ENCODE results near the gene STPG3.

Gene STPG3

DNA sequence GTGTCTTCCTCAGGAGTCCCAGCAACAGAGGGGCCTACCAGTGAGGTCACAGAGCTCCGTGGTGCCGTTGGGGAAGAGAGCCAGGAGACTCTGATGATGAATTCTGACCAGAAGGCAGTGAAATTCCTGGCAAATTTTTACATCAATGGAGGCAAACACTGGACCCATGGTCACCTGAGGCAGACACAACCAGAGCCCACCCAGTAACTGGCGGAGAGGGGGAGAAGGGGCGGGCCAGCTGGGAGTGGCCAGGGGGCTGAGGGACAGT lies at the start of gene STPG3:
Gene STPG3, plus strand, starts transcription at position 93 of the 268 bp plus-strand sequence. Its CDS starts 1 bp downstream, at position 94.
- DNase-seq: no peak

- DNase-seq: no peak
These were observed 48.1 kb upstream of the STPG3 start for GRCh38 chr9:137202966-137203365.

GRCh38 chr9:137204731-137205125 lies 46.4 kb upstream of the STPG3 start:
- no peak for DNase-seq

GRCh38 chr9:137205126-137206069 lies 45.7 kb upstream of the STPG3 start, which contains the start of the genes NDOR1 and TMEM203:
TSS of gene NDOR1 (plus strand) at chr9:137205700. CDS start at chr9:137205778, 78 bp downstream.
TSS of gene TMEM203 (minus strand) at chr9:137205648. CDS start at chr9:137205414, 234 bp downstream.
- DNase-seq: peak; percentile 87 to 93

DNA sequence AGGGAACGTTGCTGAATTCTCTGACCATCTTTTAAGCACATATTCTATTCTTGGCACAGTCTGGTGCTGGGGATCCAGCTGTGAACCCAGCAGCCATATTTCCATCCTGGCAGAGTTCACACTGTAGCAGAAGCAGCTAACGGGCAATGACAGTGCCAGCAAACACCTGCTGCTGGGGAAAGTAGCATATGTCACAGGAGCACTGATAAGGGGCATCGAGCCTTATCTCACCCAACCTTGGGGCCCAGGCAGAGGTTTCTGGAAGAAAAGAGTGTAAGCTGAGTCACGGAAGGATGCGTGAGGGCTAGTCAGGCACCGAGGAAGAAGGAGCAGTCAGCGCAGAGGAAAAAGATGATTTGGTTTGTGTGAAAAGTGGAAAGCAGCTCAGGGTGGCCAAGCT lies 44.5 kb upstream of the STPG3 start:
- DNase-seq: no peak

DNA sequence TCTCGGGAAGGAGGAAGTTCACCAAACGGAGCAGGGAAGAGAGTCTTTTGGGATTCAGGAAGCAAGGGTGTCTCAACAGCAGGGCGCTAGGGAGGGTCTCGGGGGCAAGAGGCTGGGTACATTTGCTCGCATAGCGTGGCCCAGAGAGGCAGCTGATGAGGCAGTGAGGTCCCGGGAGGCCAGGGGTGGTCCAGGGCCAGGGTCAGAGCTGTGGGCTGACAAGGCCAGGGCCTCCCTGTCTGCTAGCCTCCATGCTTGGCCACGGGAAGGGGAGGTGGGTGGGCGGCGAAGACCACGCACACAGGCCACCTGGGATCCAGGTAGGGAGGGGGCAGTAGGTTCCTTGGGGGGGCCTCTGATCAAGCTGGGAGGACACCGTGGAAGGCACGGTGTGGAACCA lies 39.6 kb upstream of the STPG3 start:
- no peak for DNase-seq

DNA sequence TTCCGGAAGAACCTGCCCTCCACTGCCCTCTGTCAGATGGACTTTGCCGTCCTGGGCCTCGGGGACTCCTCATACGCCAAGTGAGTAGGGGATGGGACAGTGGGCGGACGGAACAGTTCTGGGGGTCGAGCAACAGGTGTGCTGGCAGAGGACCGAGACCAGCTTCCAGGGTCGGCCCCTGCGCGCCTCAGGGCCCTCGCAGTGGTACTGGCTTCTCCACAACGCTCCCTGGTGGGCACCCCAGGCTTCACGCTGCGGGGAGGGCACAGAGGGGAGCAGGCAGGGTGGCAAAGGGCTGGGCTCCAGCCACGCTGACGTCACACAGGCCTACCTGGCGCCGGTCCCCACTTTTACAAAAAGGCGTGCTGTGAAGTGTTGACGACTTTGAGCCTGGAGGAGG lies 38.6 kb upstream of the STPG3 start:
- no peak for DNase-seq

DNA sequence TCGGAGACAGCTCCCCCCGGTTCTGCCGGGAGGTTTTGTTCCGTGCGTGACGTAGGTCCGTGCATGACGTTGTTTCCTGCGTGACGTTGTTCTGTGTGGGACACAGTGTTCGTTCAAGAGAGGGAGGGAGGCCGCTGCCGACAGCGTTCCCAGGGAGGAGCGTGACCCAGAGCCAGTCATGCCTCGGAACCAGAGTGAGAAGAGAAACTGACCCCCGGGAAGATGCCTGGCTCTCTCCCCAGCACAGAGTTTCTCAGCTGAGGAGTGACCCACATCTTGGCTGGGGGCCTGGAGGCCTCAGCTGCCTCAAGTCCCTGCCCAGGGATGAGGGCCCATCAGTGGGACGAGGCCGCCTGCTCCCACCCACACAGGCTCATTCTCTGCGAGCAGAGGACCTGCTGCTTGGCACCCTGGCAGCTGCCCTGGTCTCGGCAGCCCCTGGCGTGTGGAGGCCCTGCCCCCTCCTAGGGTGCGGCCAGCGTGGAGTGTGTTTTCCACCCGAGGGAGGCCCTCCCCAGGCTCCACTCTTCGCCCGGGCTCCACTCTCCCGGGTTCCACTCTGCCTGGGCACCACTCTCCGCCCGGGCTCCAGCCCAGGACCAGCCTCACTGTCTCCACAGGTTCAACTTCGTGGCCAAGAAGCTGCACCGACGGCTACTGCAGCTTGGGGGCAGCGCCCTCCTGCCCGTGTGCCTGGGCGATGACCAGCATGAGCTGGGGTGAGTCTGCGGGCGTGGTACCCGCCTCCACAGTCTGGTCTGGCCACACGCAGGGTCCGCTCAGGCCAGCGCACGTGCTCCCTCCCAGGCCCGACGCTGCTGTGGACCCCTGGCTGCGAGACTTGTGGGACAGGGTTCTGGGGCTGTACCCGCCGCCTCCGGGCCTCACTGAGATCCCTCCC lies 37.7 kb upstream of the STPG3 start:
- DNase-seq: no peak

DNA sequence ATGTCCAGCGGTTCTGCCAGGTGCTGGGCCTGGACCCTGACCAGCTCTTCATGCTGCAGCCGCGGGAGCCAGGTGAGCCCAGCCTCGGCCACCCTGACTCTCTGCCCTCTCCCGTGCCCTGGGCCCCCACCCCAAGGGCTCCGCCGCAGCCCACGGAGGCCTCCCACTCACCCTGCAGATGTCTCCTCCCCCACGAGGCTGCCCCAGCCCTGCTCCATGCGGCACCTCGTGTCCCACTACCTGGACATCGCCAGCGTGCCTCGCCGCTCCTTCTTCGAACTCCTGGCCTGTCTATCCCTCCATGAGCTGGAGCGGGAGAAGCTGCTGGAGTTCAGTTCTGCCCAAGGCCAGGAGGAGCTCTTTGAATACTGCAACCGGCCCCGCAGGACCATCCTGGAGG lies 36.5 kb upstream of the STPG3 start:
- no peak for DNase-seq

- no peak for DNase-seq
These were observed 35.7 kb upstream of the STPG3 start for GRCh38 chr9:137215196-137215986.

- DNase-seq: no peak
These were observed 34.7 kb upstream of the STPG3 start for GRCh38 chr9:137216188-137216965.

DNA sequence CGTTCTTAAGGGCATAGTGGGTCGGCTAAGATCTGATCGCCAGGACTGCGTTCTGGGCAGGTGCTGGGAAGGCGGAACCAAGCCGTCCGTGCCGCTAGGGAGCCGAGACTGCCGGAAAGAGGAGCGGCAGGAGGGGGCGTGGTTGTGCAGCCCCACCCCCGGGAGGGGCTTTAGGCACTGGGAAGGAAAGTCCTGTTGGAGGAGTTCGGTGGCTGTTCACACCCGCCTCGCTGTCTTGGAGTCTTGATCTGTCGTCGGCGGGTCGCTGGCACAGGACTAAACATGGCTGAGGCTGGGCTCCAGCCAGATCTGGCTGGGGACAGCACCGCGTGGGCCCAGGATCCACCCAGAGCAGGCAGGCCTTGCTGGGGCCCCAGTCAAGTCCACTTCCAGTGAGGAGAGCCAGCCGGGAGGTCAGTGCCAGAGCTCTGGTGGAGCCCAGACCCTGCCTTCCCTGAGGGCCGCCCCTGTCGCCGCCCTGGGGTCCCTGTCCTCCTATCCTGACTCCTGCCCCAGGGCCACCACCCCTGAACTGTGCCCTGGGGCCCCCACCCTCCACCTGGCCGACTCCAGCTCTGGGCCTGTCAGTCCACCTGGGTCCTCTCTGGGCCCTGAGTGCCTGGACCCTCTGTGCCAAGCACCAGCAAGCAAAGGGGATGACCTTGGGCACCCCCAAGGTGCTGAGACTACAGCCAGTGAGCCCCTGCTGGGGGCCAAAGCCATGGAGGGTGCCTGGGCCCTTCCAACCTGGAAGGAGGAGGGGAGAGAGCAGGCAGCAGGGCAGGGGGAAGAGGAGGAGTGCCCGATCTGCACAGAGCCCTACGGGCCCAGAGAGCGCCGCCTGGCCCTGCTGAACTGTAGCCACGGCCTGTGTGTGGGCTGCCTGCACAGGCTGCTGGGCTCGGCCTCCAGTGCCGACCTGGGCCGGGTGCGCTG lies 33.5 kb upstream of the STPG3 start:
- DNase-seq: no peak

- no peak for DNase-seq
These were observed 32.8 kb upstream of the STPG3 start for GRCh38 chr9:137218212-137218753.

GRCh38 chr9:137218754-137219271 lies 32.3 kb upstream of the STPG3 start:
- DNase-seq: no peak

DNA sequence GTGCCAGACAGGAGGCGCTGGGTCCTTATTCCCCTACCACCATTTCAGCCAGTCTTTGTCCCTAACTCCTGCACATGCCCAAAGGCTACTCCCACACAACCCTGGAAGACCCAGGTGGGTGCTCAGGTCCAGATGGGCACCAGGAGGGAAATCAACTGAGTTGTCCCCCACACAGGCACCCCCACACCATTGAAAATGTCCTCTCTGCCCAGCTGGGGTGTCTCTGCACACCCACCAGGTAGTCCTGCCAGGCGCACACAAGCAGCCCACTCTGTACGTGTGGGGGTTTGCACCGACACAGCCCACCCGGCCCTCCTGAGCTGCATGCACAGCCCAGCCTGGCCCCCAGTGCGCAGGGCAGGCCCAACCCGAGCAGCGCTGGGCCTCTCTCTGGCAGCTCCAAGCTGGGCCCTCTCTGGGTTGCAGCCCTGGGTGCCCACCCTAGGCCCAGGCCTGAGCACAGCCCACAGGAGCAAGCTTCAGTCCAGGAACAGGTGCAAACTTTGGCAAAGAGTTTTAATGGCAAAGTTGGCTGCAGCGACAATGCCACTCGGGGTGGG lies 31.2 kb upstream of the STPG3 start:
- DNase-seq: no peak

DNA sequence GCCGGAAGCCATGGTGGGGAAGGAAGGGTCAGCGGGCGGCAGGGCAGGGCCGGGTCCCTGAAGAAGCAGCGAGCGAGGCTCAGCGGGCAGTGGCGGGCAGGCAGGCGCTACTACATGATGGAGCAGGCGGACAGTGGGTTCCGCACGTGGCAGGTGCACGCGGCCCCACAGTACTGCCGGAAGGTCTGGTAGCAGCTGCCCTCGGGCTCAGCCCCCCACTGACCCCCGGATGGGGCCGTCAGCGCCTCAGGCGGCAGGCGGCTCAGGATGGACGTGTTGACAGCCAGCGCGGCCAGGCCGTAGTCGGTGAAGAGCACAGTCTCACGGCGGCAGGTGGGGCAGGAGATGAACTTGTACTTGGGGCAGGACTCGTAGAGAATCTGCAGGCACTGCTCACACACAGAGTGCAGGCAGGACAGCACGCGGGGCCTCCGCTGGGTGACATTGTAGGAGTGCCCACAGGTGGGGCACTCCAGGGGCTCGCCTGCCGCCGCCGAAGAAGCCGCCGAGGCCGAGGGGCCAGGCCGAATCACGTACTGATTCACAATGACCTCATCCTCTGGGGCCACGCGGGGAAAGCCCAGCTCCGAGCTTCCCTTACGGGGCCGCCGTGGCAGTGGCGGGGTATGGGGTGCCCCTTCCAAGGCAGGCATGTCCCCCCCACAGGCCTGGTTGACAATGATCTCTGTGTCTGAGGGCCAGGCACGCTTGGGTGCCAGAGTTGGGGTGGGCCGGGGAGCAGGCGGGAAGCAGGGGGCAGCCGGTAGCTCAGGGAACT lies 30.6 kb upstream of the STPG3 start:
- no peak for DNase-seq

DNA sequence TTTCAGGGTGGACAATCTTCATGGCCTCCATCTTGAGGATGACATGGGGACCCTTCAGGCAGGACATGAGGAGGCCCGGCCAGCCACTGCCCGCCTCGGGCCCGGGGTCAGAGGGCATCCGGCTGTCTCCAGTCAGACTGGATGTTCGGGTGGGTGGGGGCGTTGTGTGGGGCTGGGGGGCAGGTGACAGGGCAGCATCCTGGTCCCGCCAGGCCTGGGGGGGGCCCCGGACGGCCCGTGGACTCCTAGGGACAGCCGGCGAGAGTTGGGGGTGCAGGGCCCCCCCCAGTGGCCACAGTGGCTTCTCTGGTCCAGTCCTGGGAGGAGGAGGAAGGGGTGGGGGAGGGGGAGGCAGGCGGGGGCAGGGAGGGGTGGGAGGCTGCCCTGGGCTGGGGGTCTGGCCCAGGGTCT lies 30.0 kb upstream of the STPG3 start:
- no peak for DNase-seq

DNA sequence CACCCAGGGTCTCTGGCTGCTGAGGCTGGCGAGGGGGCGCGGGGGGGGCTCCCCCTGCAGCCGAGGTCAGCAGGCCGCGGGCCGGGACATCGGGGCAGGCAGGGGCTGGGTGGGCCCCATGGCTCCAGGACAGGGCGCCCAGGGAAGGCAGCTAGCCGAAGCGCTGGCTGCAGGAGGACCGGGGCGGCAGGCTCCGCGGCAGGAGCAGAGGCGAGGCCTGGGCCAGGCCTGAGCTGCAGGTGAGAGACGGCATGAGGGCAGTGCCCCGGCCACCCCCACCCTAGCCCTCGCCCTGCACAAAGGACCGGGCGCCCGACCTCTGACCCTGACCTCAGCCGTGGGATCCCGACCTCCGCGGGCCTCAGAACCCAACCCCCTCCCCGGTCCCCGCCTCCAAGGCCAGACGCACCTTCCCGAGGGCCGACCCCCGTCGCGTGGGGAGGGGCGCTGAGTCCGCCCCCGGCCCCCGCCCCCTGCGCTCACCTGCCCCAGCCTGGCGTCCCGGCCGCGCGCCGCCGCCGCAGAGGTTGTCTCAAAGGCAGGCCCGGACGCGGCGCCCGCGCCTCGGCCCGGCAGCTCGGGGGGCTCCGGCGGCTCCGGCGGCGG lies 29.5 kb upstream of the STPG3 start:
- no peak for DNase-seq

Measured in CD4-positive, alpha-beta T cell treated with Interferon alpha-2 for 1 hour (primary cell).